Measurements from ENCODE around the gene TSC22D1.

- TF ChIP-seq EZH2 (IDR thresholded peaks at IDR 0.05) (no peak), POLR2AphosphoS5 (IDR thresholded peaks at IDR 0.05; ENCODE audit: borderline replicate concordance, low read depth, low read length) (no peak), FOXP2 (optimal IDR thresholded peaks at IDR 0.05; ENCODE audit: control extremely low read depth, extremely low read length, insufficient read depth) (no peak)
These were observed 52.7 kb downstream of the TSC22D1 start for GRCh38 chr13:44523146-44524015.
